ENCODE data around the gene PLD4. TPM values are rescaled to one million over a fixed set of nuclear protein-coding genes. Genes with fewer than 3 reads are reported as not detected.

PLD4 gene
- total and polyA plus RNA-seq, 9 of the 15 experiments (the other 6 are each of a cell fraction or from before 2014, with no cell fraction given): 0.18 to 0.24 TPM; not detected in 7

GRCh38 chr14:104977681-104978653 is 53.3 kb downstream of the PLD4 start, which contains the start of gene AHNAK2 (continued):
- no peak for TF ChIP-seq AFF4 (CRISPR knock-in tag; IDR thresholded peaks at IDR 0.05)
- TF ChIP-seq PKNOX1 (IDR thresholded peaks at IDR 0.05): peak; percentile 47
- TF ChIP-seq CTCF (IDR thresholded peaks at IDR 0.05 in 2 of 3, conservative IDR thresholded peaks at IDR 0.05 in 1 of 3; ENCODE audit: insufficient read depth in 2 of 3, low read depth in 1 of 3, low read length in 3 of 3): no peak
- TF ChIP-seq SIX5 (IDR thresholded peaks at IDR 0.05; ENCODE audit: borderline replicate concordance in 1 of 2, insufficient read depth in 1 of 2, low read depth in 1 of 2, low read length in 2 of 2): no peak
- peak; percentile 61 for TF ChIP-seq NFYB (IDR thresholded peaks at IDR 0.05; ENCODE audit: extremely low read depth, insufficient read length)
- 0 out of 4 replicates have a peak, but pooled peaks of 1 of the 2 experiments have one; percentile 24 for TF ChIP-seq SIN3A (IDR thresholded peaks at IDR 0.05; ENCODE audit: borderline replicate concordance in 2 of 2, control insufficient read depth in 1 of 2, low read depth in 2 of 2, low read length in 2 of 2)
- TF ChIP-seq NFATC3 (IDR thresholded peaks at IDR 0.05): no peak
- TF ChIP-seq E2F6 (IDR thresholded peaks at IDR 0.05; ENCODE audit: borderline replicate concordance in 1 of 2, extremely low read depth in 1 of 2, insufficient read depth in 1 of 2, insufficient read length in 1 of 2, low read depth in 1 of 2, low read length in 1 of 2, poor library complexity in 1 of 2, severe bottlenecking in 1 of 2): peak in 1 of 2 experiments; percentile 44
- TF ChIP-seq FOSL1 (tag; conservative IDR thresholded peaks at IDR 0.05): no peak
- peak in 1 of 3 experiments; percentile 7 for TF ChIP-seq YY1 (IDR thresholded peaks at IDR 0.05; ENCODE audit: borderline replicate concordance in 1 of 3, control insufficient read depth in 1 of 3, extremely low read depth in 1 of 3, insufficient read depth in 3 of 3, insufficient read length in 1 of 3, insufficient replicate concordance in 2 of 3, low read depth in 1 of 3, low read length in 2 of 3)
- no peak for TF ChIP-seq DIDO1 (tag; IDR thresholded peaks at IDR 0.05; ENCODE audit: low read depth)
- TF ChIP-seq ZNF324 (CRISPR knock-in tag; IDR thresholded peaks at IDR 0.05): no peak
